ENCODE measurements around the gene WDFY3. TPM values are rescaled to one million over a fixed set of nuclear protein-coding genes. Genes with fewer than 3 reads are reported as not detected.
"Not testable (repeated sequence)": the region's sequence is repeated elsewhere in the genome, so short reads cannot be mapped to it uniquely, and the experiment has no call there.

WDFY3 gene
- total and polyA plus RNA-seq, 2 of the 13 experiments (the other 11 are each of a cell fraction or from before 2014, with no cell fraction given) = 16.7 to 24.5 TPM

- H3K4me2 ChIP-seq (ENCODE audit: low read depth, low read length); H3K27ac ChIP-seq (ENCODE audit: extremely low read length, insufficient read depth, low read length); POLR2A ChIA-PET; H3K4me1 ChIP-seq (ENCODE audit: insufficient read depth, low read length); intact Hi-C loops (cut with micrococcal nuclease; ENCODE audit: unreplicated experiment); FAIRE-seq; in situ Hi-C loops (cut with HindIII; ENCODE audit: extremely low pct_ligation_motif_present, low pct_unique_long_range_greater_than_20kb); H3K79me2 ChIP-seq (ENCODE audit: insufficient read depth, low read length); H4K20me1 ChIP-seq (ENCODE audit: insufficient read depth, low read length); H3K9me3 ChIP-seq (ENCODE audit: low read length); H3K9ac ChIP-seq (ENCODE audit: insufficient read depth, low read depth, low read length); ATAC-seq; H3K4me3 ChIP-seq (replicated peaks in 1 of 3; ENCODE audit: insufficient read depth in 1 of 3, low read depth in 2 of 3, low read length in 3 of 3); BruUV-seq (replicated peaks); H3K27me3 ChIP-seq (ENCODE audit: control insufficient read depth in 1 of 2, insufficient read depth in 2 of 2, low read length in 2 of 2); DNase-seq (ENCODE audit: low spot score); H2AFZ ChIP-seq (ENCODE audit: low read length); CTCF ChIA-PET (ENCODE audit: low intra/inter-chr PET ratio, low total read pairs): not testable (repeated sequence)
- H3K36me3 ChIP-seq (replicated peaks in 1 of 2; ENCODE audit: control insufficient read depth in 1 of 2, insufficient read depth in 2 of 2, low read length in 2 of 2) = peaks cover 0 to 18% of the 10 kb centered on the region in 2 experiments; a peak in 2 of 5 replicates
- 100% methylated on average over 6 of the region's 6 CpGs for WGBS (ENCODE audit: low lambda C conversion rate)
Observed at GRCh38 chr4:84829633-84830032, 136.9 kb downstream of the WDFY3 start.

DNA sequence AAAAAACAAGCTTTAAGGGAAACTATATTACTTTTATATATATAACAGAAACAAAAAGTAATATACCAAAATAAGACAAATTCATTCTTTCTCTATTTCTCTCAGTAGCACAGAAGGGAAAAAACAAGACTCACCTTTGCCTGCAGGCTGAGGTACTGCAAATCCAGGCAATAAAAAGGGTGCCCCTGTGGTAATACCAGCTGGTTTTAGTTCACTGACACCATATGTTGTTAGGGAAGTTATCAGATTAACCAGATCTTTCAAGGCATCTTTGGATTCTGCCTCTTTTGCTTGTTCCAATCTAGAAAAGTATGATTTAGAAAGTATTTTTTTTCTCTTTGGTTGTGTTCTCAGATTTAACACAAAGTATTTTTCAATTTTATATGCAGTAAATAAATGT lies 139.8 kb downstream of the WDFY3 start:
- FAIRE-seq = no peak
- H3K4me2 ChIP-seq (ENCODE audit: low read depth, low read length) = no peak overlapping the region
- in situ Hi-C loops (cut with HindIII; ENCODE audit: extremely low pct_ligation_motif_present, low pct_unique_long_range_greater_than_20kb) = no loop called here
- no peak for DNase-seq (ENCODE audit: low spot score)
- no peak overlapping the region for H3K27ac ChIP-seq (ENCODE audit: extremely low read length, insufficient read depth, low read length)
- ChIA-PET CTCF (ENCODE audit: low intra/inter-chr PET ratio, low total read pairs) (no interaction called here), POLR2A (no interaction called here)
- no peaks in the 10 kb centered on the region for H3K4me1 ChIP-seq (ENCODE audit: insufficient read depth, low read length)
- H3K36me3 ChIP-seq (replicated peaks in 1 of 2; ENCODE audit: control insufficient read depth in 1 of 2, insufficient read depth in 2 of 2, low read length in 2 of 2) = peaks cover 0 to 18% of the 10 kb centered on the region in 2 experiments; a peak in 2 of 5 replicates
- no peaks in the 10 kb centered on the region; a peak in 1 of 5 replicates for H3K27me3 ChIP-seq (ENCODE audit: control insufficient read depth in 1 of 2, insufficient read depth in 2 of 2, low read length in 2 of 2)
- no peak for ATAC-seq
- no peaks in the 10 kb centered on the region for H4K20me1 ChIP-seq (ENCODE audit: insufficient read depth, low read length)
- no peaks in the 10 kb centered on the region for H3K79me2 ChIP-seq (ENCODE audit: insufficient read depth, low read length)
- H3K9me3 ChIP-seq (ENCODE audit: low read length) = no peaks in the 10 kb centered on the region
- no peak overlapping the region for H3K9ac ChIP-seq (ENCODE audit: insufficient read depth, low read depth, low read length)
- TF ChIP-seq PITX1 (CRISPR knock-in tag; IDR thresholded peaks at IDR 0.05) (no peak), TP53 (CRISPR knock-in tag; conservative IDR thresholded peaks at IDR 0.05) (no peak), PAWR (CRISPR knock-in tag; IDR thresholded peaks at IDR 0.05; ENCODE audit: borderline replicate concordance) (no peak), ZNF615 (CRISPR knock-in tag; IDR thresholded peaks at IDR 0.05; ENCODE audit: borderline replicate concordance) (no peak), ZNF644 (CRISPR knock-in tag; IDR thresholded peaks at IDR 0.05; ENCODE audit: low read depth) (no peak), ZNF292 (CRISPR knock-in tag; IDR thresholded peaks at IDR 0.05; ENCODE audit: borderline replicate concordance, low read depth) (no peak)
- TF ChIP-seq, protein P1, sequence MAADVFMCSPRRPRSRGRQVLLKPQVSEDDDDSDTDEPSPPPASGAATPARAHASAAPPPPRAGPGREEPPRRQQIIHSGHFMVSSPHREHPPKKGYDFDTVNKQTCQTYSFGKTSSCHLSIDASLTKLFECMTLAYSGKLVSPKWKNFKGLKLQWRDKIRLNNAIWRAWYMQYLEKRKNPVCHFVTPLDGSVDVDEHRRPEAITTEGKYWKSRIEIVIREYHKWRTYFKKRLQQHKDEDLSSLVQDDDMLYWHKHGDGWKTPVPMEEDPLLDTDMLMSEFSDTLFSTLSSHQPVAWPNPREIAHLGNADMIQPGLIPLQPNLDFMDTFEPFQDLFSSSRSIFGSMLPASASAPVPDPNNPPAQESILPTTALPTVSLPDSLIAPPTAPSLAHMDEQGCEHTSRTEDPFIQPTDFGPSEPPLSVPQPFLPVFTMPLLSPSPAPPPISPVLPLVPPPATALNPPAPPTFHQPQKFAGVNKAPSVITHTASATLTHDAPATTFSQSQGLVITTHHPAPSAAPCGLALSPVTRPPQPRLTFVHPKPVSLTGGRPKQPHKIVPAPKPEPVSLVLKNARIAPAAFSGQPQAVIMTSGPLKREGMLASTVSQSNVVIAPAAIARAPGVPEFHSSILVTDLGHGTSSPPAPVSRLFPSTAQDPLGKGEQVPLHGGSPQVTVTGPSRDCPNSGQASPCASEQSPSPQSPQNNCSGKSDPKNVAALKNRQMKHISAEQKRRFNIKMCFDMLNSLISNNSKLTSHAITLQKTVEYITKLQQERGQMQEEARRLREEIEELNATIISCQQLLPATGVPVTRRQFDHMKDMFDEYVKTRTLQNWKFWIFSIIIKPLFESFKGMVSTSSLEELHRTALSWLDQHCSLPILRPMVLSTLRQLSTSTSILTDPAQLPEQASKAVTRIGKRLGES (CRISPR knock-in tag; IDR thresholded peaks at IDR 0.05; ENCODE audit: borderline replicate concordance) = no peak
- H2AFZ ChIP-seq (ENCODE audit: low read length) = no peak overlapping the region
- intact Hi-C loops (cut with micrococcal nuclease; ENCODE audit: unreplicated experiment) = no loop called here
- H3K4me3 ChIP-seq (replicated peaks in 1 of 3; ENCODE audit: insufficient read depth in 1 of 3, low read depth in 2 of 3, low read length in 3 of 3) = no peak overlapping the region
- BruUV-seq (replicated peaks) = no TSS peak
